ENCODE measurements around the gene SPECC1. TPM values are rescaled to one million over a fixed set of nuclear protein-coding genes. Genes with fewer than 3 reads are reported as not detected.

SPECC1 gene
- polyA plus RNA-seq, 3 donors = 36.0 to 58.4 (median 50.5) TPM

- H3K4me2 ChIP-seq (replicated peaks; ENCODE audit: extremely low read depth, low read length, poor library complexity, severe bottlenecking) = no peak overlapping the region
- H3K9ac ChIP-seq (ENCODE audit: insufficient read depth, low read length, poor library complexity, severe bottlenecking) = no peak overlapping the region
- Mint-ChIP-seq H3K9me3 (no peaks in the 10 kb centered on the region), H3K27ac (peak overlapping the region in 6 of 7 donors; percentile 24 to 55 (median 42)), H3K27me3 (ENCODE audit: low read depth in 3 of 3) (peaks cover 0 to 2% (median 0%) of the 10 kb centered on the region in 3 donors), H3K4me1 (peaks cover 39% of the 10 kb centered on the region), H3K36me3 (peaks cover 49 to 80% of the 10 kb centered on the region in 2 donors), H3K4me3 (no peak overlapping the region)
- WGBS (ENCODE audit: insufficient coverage) = no CpG with 5 or more reads among the region's 8 CpGs
- H3K27me3 ChIP-seq (ENCODE audit: control insufficient read depth in 2 of 2, insufficient read depth in 2 of 2, low read length in 2 of 2) = no peaks in the 10 kb centered on the region
- peaks cover 30 to 32% of the 10 kb centered on the region in 2 donors for H3K4me1 ChIP-seq (ENCODE audit: control insufficient read depth in 1 of 2, insufficient read depth in 2 of 2, low read length in 2 of 2)
- H3K4me3 ChIP-seq (replicated peaks in 1 of 3; ENCODE audit: low read depth in 2 of 3, low read length in 3 of 3) = no peak overlapping the region
- no peak for TF ChIP-seq CTCF (IDR thresholded peaks at IDR 0.05)
- H3K9me3 ChIP-seq (replicated peaks in 1 of 2; ENCODE audit: control insufficient read depth in 1 of 2, insufficient read depth in 1 of 2, low read length in 2 of 2) = no peaks in the 10 kb centered on the region
- H3K36me3 ChIP-seq (replicated peaks in 1 of 2; ENCODE audit: control insufficient read depth in 1 of 2, insufficient read depth in 2 of 2, low read length in 2 of 2) = peaks cover 17 to 53% of the 10 kb centered on the region in 2 donors
- intact Hi-C loops (cut with micrococcal nuclease) = no loop called here
- peak overlapping the region in 1 of 2 donors; percentile 48 for H3K27ac ChIP-seq (ENCODE audit: low read depth in 1 of 2, low read length in 2 of 2)
- H2AFZ ChIP-seq (ENCODE audit: insufficient read depth, low read depth, low read length, poor library complexity, severe bottlenecking) = no peak overlapping the region
- H3K79me2 ChIP-seq (ENCODE audit: insufficient read depth, low read length) = peaks cover 16% of the 10 kb centered on the region
- no peak for DNase-seq
- H4K20me1 ChIP-seq (ENCODE audit: insufficient read depth, low read length) = peaks cover 6% of the 10 kb centered on the region
Measured at GRCh38 chr17:20273741-20274500, 264.8 kb downstream of the SPECC1 start.

DNA sequence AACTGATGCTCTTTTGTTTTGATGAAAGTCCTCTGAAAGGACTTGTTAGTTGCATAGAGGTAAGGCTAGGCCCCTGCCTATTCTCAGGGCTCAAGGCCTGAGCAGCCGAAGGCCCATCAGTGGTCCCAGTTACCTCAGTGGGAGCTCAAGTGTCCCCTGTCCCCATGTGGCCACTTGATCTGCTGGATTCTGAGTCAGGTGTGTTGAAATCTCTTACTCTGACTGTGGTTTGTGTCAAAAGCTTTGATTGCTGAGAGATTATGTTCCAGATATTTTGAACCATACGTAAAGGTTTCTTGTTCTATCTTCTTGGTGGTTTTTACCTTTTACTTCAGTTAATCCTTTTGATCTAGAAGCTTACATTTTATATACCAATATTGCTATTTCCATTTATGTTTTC is 266.5 kb downstream of the SPECC1 start:
- Histone ChIP-seq H3K4me1 (ENCODE audit: control insufficient read depth in 1 of 2, insufficient read depth in 2 of 2, low read length in 2 of 2) (peaks cover 42 to 45% of the 10 kb centered on the region in 2 donors), H3K9me3 (replicated peaks in 1 of 2; ENCODE audit: control insufficient read depth in 1 of 2, insufficient read depth in 1 of 2, low read length in 2 of 2) (no peaks in the 10 kb centered on the region), H3K4me2 (replicated peaks; ENCODE audit: extremely low read depth, low read length, poor library complexity, severe bottlenecking) (no peak overlapping the region), H3K27me3 (ENCODE audit: control insufficient read depth in 2 of 2, insufficient read depth in 2 of 2, low read length in 2 of 2) (no peaks in the 10 kb centered on the region), H2AFZ (ENCODE audit: insufficient read depth, low read depth, low read length, poor library complexity, severe bottlenecking) (no peak overlapping the region), H3K4me3 (replicated peaks in 1 of 3; ENCODE audit: low read depth in 2 of 3, low read length in 3 of 3) (no peak overlapping the region), H3K79me2 (ENCODE audit: insufficient read depth, low read length) (peaks cover 13% of the 10 kb centered on the region), H4K20me1 (ENCODE audit: insufficient read depth, low read length) (no peaks in the 10 kb centered on the region), H3K36me3 (replicated peaks in 1 of 2; ENCODE audit: control insufficient read depth in 1 of 2, insufficient read depth in 2 of 2, low read length in 2 of 2) (peaks cover 10 to 36% of the 10 kb centered on the region in 2 donors), H3K27ac (ENCODE audit: low read depth in 1 of 2, low read length in 2 of 2) (peak overlapping the region in 1 of 2 donors; percentile 66), H3K9ac (ENCODE audit: insufficient read depth, low read length, poor library complexity, severe bottlenecking) (no peak overlapping the region)
- no peak overlapping the region for H3K4me3 Mint-ChIP-seq
- H3K27ac Mint-ChIP-seq = peak overlapping the region in 5 of 7 donors; percentile 30 to 89 (median 72)
- no peak for TF ChIP-seq CTCF (IDR thresholded peaks at IDR 0.05)
- H3K36me3 Mint-ChIP-seq = peaks cover 39 to 70% of the 10 kb centered on the region in 2 donors
- H3K4me1 Mint-ChIP-seq = peaks cover 50% of the 10 kb centered on the region
- DNase-seq = peak in 1 of 3 donors; percentile 10
- H3K9me3 Mint-ChIP-seq = peaks cover 0 to under 1% (median 0%) of the 10 kb centered on the region in 7 donors
- 63% methylated on average over 1 of the region's 2 CpGs for WGBS (ENCODE audit: insufficient coverage)
- peaks cover 0 to 2% (median 0%) of the 10 kb centered on the region in 3 donors for H3K27me3 Mint-ChIP-seq (ENCODE audit: low read depth in 3 of 3)
- intact Hi-C loops (cut with micrococcal nuclease) = no loop called here
